HG03521 (cell line): ENCODE data around the gene MCU.
"Not testable (repeated sequence)": the region's sequence is repeated elsewhere in the genome, so short reads cannot be mapped to it uniquely, and the experiment has no call there.

Source experiments
- ATAC-seq: cut with Tn5 transposase; IDR thresholded peaks from one replicate; pipeline ENCODE4 v1.9.1; 2021; ENCODE audit warnings: mild to moderate bottlenecking, moderate library complexity; ENCODE audit not compliant: unreplicated experiment

MCU gene

GRCh38 chr10:72727130-72727529 lies 35.2 kb downstream of the MCU start:
- no peak for ATAC-seq

DNA sequence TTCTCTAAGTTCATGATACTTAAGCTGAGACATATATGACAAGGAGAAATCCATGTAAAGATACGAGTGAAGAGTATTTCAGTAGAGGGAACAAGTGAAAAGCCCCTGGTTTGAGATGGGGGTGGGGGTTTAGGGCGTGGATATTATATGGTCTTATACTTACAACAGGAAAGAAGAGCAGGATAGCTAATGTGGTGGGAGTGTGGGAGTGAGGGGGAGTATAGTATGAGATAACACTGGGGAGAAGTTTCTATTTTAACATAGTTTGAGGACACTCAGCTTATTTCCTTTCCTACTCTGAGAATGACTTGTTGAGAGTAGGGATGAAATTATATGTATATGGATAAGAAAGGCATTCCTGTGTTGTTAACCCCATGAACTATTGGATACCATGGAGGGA lies 36.5 kb downstream of the MCU start:
- no peak for ATAC-seq

GRCh38 chr10:72729528-72729927 lies 37.6 kb downstream of the MCU start:
- peak; percentile 48 for ATAC-seq

GRCh38 chr10:72730479-72730878 lies 38.5 kb downstream of the MCU start:
- no peak for ATAC-seq

DNA sequence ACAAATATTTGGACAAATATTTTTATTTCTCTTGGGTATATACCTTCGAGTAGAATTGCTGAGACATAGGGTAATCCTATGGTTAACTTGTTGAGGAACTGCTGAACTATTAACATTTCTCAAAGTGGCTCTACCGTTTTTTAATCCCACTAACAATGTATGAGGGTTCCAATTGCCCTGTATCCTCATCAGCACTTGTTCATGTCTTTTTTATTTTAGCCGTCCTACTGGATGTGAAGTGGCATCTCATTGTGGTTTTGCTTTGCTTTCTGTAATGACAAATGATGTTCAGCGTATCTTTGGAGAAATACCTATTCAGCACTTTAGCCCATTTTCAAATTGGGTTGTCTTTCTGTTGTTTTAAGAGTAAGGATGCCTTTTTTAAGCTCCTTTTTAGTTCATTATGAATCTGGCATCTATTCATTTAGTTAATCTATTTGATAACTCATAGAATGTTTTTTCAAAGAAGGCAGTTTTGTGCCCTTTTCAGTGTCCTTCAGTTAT lies 40.0 kb downstream of the MCU start:
- no peak for ATAC-seq

DNA sequence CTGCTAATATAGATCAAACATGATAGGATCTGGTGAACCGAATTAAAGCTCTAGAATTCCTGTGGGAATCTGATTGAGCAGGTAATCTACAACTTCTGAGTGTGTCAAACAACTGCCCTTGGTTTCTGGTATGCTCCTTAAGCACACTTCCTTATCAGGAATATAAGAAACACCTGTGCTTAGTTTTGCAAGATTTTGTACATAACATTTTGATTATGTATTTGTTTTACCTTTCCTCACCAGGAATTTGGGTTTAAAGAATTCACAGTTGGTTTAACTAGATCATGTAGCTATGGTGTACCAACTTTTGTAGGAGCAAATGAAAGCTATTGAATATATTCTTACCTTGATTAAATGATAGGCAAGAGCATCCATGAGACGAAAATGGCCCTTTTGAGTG lies 40.6 kb downstream of the MCU start:
- no peak for ATAC-seq

DNA sequence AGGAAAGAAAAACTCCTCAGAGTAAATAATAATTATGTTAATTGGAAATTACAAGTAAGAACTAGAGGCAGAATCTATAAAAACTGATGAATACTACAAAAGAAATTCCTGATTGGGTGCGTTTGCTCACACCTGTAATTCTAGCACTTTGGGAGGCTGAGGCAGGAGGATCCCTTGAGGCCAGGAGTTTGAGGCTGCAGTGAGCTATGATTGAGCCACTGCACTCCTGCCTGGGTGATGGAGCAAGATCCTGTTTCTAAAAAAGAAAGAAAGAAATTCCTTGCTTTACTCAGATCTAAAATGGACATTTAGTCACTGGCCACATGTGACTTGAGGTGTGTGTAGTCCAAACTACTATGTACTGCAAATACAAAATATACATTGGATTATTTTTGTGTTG lies 42.0 kb downstream of the MCU start:
- no peak for ATAC-seq

GRCh38 chr10:72735288-72735936 lies 43.5 kb downstream of the MCU start:
- no peak for ATAC-seq

- ATAC-seq, result no peak
These were observed 44.4 kb downstream of the MCU start for GRCh38 chr10:72736176-72736827.

- ATAC-seq, result no peak
These were observed 44.9 kb downstream of the MCU start for GRCh38 chr10:72736828-72737220.

DNA sequence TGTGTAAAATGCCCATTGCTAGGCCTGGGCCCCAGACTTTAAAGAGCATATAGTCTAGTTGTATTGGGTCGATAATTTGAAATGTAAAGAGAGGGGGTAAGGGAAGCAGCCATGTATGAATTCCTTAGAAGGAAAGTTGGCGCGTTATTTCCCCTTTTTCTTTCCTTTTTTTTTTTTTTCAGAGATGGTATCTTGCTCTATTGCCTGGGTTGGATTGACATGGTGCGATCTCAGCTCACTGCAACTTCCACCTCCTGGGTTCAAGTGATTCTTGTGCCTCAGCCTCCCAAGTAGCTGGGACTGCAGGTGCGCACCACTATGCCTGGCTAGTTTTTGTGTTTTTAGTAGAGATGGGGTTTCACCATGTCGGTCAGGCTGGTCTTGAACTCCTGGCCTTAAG lies 45.4 kb downstream of the MCU start:
- not testable (repeated sequence) for ATAC-seq

DNA sequence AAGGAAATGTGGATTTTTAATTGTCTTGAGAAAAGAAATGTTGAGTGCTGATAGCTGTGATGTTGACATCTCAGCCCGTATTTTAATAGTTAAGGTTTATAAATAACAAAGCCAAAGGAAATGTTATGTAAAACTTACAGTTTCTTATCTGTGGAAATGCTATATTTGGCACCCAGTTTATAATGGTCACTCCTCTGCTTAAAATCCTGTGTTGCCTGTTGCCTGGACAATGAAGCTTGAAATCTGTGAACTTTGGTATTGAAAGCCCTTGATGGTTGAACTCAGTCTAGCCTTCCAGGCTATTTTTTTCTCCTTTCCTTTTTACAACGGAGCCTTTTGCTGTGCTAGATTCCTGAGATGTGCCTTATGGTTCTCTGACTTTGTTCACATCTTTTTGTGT lies 46.5 kb downstream of the MCU start:
- ATAC-seq, result no peak

- no peak for ATAC-seq
These were observed 48.6 kb downstream of the MCU start for GRCh38 chr10:72740528-72740927.

- ATAC-seq, result no peak
These were observed 50.1 kb downstream of the MCU start for GRCh38 chr10:72742092-72742491.

- ATAC-seq, result no peak
These were observed 50.9 kb downstream of the MCU start for GRCh38 chr10:72742797-72743196.

DNA sequence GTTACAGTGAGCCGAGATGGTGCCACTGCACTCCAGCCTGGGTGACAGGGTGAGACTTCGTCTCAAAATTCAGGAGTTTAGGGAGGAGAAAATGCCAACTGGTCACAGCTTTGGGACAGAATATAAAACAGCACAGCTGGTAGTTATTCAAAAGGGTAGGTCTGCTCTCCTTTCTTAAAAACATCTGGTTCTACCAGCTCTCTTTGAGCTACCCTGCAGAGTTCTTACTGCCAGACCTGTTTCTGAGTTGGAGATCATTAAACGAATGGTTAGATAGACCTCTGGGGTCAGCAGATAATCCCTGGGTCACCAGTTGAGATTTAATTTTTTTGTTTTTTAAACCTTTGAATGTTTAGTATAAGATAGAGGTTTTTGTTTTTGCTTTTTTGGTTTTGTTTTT lies 52.6 kb downstream of the MCU start:
- no peak for ATAC-seq

DNA sequence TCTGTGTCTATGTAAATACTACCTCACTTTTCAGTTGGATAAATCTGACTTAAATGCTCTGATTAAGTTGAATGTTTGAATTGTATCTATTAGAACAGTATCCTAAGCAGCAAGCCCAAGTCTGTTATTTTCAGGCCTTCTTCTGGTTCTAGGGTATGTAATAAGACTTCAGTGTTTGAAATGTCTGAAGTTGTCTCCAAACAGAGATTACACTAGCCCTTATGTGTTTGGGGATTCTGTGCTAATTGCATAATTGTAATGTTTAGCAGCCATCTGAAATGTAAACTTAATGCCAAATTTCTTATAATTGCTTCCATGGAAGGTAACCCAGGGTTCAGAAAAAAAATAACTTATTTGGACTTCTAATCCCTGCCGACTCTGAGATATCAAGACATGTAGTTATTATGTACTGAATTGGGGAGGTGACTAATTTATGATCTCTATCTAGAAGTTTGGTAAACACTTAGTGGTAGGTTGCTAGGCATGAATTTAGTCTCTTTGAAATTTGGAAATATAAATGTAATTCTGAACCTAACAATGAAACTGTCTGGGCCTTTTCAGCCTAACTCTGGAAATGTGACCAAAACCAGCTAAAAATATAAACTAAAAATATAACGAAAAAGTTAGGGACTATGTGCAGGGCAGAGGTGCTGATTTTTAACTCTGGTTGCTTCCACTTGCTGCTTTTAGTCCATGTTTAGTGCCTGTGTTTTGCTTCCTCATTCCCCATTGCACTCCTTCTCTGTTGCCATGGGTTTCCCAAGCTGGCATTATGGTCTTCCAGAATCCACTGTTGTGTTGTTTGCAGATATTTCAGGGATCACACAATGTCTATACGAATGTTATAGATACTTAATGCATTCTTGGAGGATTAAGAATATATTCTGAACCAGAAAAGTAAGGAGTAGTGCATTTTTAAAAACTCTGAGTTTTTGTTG lies 54.8 kb downstream of the MCU start:
- no peak for ATAC-seq

GRCh38 chr10:72747521-72747920 lies 55.6 kb downstream of the MCU start:
- ATAC-seq, result no peak

DNA sequence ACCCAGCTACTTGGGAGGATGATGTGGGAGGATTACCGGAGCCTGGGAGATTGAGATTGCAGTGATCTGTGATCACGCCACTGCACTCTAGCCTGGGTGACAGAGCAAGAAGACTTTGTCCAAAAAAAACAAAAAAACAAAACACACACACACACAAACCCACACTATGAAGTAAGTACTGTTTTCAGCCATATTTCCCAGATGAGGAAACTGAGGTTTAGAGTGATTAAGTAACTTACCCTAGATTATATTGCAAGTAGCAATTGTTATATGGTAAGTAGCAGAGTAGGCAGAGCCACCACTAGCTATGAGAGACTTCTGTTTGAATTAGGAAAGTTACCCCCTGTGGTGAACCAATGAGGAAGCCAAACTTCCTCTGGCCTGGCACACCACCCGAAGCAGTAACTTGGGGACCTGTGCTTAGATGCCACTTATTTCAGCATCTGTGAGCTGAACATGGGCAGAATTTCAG lies 61.9 kb downstream of the MCU start:
- no peak for ATAC-seq

GRCh38 chr10:72754275-72755032 lies 62.5 kb downstream of the MCU start:
- ATAC-seq, result no peak
